ENCODE measurements around the gene HPD. TPM values are rescaled to one million over a fixed set of nuclear protein-coding genes. Genes with fewer than 3 reads are reported as not detected.

HPD gene
- total and polyA plus RNA-seq, 10 donors = 0.57 to 2.8 (median 1.0) TPM; not detected in 1

GRCh38 chr12:121829250-121829918 lies 29.3 kb downstream of the HPD start:
- Histone ChIP-seq H3K27ac (peak overlapping the region in 2 of 8 donors; percentile 27 to 42), H3K4me3 (no peak overlapping the region), H3K9me3 (no peaks in the 10 kb centered on the region), H3K36me3 (peaks cover 3 to 87% (median 62%) of the 10 kb centered on the region in 6 donors), H3K27me3 (replicated peaks in 1 of 7) (no peaks in the 10 kb centered on the region), H3K4me1 (peaks cover 0 to 11% (median 0%) of the 10 kb centered on the region in 6 donors)
- no peak for DNase-seq
- TF ChIP-seq POLR2AphosphoS5 (IDR thresholded peaks at IDR 0.05) = no peak
- TF ChIP-seq POLR2A (IDR thresholded peaks at IDR 0.05) = no peak
- no peak for TF ChIP-seq CTCF (IDR thresholded peaks at IDR 0.05 in 8 of 11, conservative IDR thresholded peaks at IDR 0.05 in 3 of 11)
- 82 to 95% (median 91%) methylated on average over 7 of the region's 7 CpGs for WGBS, 5 donors
- intact Hi-C loops (cut with DNase I; ENCODE audit: low total_unique reads) = no loop called here

GRCh38 chr12:121828826-121829225 lies 29.8 kb downstream of the HPD start:
- no peaks in the 10 kb centered on the region for H3K9me3 ChIP-seq
- peaks cover 3 to 92% (median 68%) of the 10 kb centered on the region in 6 donors for H3K36me3 ChIP-seq
- intact Hi-C loops (cut with DNase I; ENCODE audit: low total_unique reads) = no loop called here
- no peaks in the 10 kb centered on the region for H3K27me3 ChIP-seq (replicated peaks in 1 of 7)
- no peak overlapping the region for H3K4me3 ChIP-seq
- DNase-seq = no peak
- TF ChIP-seq POLR2AphosphoS5 (IDR thresholded peaks at IDR 0.05) = no peak
- TF ChIP-seq POLR2A (IDR thresholded peaks at IDR 0.05) = no peak
- TF ChIP-seq CTCF (IDR thresholded peaks at IDR 0.05 in 8 of 11, conservative IDR thresholded peaks at IDR 0.05 in 3 of 11) = no peak
- peaks cover 0 to 11% (median 0%) of the 10 kb centered on the region in 6 donors for H3K4me1 ChIP-seq
- 86 to 95% (median 88%) methylated on average over 9 of the region's 9 CpGs for WGBS, 5 donors
- H3K27ac ChIP-seq = peak overlapping the region in 2 of 8 donors; percentile 27 to 42

DNA sequence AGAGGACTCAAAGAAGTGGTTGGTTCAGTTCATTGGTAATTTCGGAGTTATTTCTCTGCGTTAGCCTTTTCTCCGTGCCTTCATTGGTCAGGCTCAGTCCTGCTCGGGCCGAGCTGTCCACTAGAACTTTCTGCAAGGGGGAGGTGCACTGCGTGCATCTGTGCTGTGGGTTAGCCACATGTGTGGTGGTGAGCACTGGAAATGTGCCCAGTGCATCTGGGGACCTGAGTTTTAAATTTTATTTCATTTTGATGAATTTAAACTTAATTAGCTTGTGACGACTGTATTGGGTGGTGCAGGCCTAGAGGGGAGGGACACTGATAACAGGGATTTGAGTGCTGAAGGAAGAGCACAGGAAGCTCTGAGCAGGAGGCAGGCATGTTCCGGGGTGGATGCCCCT lies 30.4 kb downstream of the HPD start:
- no peaks in the 10 kb centered on the region for H3K9me3 ChIP-seq
- H3K27ac ChIP-seq = no peak overlapping the region
- no peak overlapping the region for H3K4me3 ChIP-seq
- H3K4me1 ChIP-seq = peaks cover 0 to 11% (median 0%) of the 10 kb centered on the region in 6 donors
- 90 to 92% (median 91%) methylated on average over 8 of the region's 8 CpGs for WGBS, 5 donors
- no peaks in the 10 kb centered on the region for H3K27me3 ChIP-seq (replicated peaks in 1 of 7)
- TF ChIP-seq POLR2AphosphoS5 (IDR thresholded peaks at IDR 0.05) (no peak), POLR2A (IDR thresholded peaks at IDR 0.05) (no peak), CTCF (IDR thresholded peaks at IDR 0.05 in 8 of 11, conservative IDR thresholded peaks at IDR 0.05 in 3 of 11) (no peak)
- peaks cover 3 to 97% (median 73%) of the 10 kb centered on the region in 6 donors for H3K36me3 ChIP-seq
- no peak for DNase-seq
- intact Hi-C loops (cut with DNase I; ENCODE audit: low total_unique reads) = no loop called here

- intact Hi-C loops (cut with DNase I; ENCODE audit: low total_unique reads) = no loop called here
- Histone ChIP-seq H3K27me3 (replicated peaks in 1 of 7) (no peaks in the 10 kb centered on the region), H3K9me3 (no peaks in the 10 kb centered on the region), H3K4me3 (no peak overlapping the region), H3K27ac (no peak overlapping the region), H3K36me3 (peaks cover 3 to 100% (median 79%) of the 10 kb centered on the region in 6 donors), H3K4me1 (peaks cover 0 to 11% (median 0%) of the 10 kb centered on the region in 6 donors)
- TF ChIP-seq POLR2A (IDR thresholded peaks at IDR 0.05) = no peak
- peak in 2 of 3 donors; percentile 37 to 76 for TF ChIP-seq POLR2AphosphoS5 (IDR thresholded peaks at IDR 0.05)
- 94 to 96% (median 95%) methylated on average over 15 to 48 of the region's 48 CpGs for WGBS, 5 donors
- DNase-seq = no peak
These were observed 31.1 kb downstream of the HPD start for GRCh38 chr12:121827351-121828099.
